ENCODE data around the gene LBHD1.
"Not testable (repeated sequence)": the region's sequence is repeated elsewhere in the genome, so short reads cannot be mapped to it uniquely, and the experiment has no call there.

LBHD1 gene

DNA sequence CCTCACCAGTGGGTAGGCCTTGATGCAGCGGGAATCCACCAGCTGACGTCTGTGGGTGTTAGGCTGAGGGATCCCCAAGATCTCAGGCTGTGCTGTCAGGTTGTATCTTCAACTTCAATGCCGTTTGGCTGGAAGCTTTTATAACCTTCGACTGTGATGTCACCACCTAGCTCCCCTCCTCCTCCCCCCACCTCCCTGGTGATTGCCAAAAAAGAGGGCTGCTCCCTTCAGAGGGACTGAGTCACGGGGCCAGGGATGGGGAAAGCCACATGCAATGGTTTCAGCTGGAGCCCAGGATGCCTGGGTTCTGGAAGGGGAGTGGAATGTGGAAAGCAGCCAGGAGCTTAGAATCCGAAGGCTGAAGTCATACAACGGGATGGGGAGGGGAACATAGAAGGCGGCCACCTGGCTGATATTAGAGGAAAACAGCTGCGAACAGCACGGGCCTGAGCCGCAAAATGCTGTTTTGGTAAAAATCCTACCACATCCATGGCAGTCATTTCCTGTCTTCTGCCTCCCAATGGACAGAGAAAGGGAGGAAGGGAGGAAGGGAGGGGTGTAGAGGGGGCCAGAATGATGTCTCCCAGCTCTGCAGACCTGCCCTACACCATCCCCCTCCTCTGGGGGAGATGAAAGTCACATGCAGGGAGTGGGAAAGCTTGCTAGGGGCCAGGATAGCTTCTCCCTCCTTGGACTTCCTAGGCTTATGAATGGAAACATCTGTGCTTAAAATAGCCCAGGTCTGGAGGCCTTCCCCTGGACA is 17.5 kb upstream of the LBHD1 start, which contains the start of gene LRRN4CL:
TSS of gene LRRN4CL (minus strand) at position 110 of the 763 bp plus-strand sequence. CDS start 1,022 bp downstream, outside the sequence.
- DNase-seq, result peak; percentile 71

- DNase-seq, result no peak
Observed at GRCh38 chr11:62688491-62688890, 16.4 kb upstream of the LBHD1 start.

DNA sequence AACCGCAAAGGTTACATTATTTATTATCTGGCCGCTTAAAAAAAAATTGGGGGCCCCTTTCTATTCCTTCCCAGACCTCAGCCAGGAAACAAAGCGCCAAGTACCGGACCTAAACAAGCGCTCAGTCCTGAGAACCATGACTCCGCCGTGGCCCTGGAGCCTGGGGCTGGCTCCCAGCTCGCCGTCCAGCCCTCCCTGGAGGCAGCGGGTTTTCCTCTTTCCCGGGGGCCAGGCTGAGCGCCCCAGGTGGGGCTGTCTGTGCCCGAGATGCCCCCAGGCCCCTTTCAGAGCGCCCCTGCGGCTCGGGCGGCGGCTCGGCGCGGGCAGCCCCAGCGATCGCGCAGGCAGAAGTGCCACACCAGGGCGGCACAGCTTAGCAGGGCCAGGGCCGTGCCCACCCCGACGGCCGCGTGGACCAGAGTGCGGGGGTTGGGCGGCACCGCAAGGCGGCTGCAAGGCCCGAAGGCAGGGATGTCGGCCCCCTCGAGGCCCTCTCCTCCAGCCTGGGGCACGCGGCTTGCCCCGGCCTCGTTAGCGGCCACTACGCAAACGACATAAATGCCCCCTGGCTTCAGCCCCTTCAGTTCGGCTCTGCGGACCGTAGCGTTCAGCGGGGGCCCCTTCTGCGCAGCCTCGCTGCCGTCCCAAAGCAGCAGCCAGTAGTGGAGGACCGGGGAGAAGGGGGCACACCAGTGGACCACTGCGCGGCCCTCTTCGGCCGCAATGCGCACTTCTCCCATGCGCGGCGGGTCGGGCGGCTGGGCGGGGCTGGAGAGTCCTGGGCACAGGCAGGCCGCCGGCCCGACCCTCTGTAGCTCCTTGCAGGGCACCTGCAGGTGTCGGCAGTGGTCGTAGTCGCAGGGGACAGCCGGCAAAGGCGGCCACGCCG is 15.7 kb upstream of the LBHD1 start:
- no peak for DNase-seq

DNA sequence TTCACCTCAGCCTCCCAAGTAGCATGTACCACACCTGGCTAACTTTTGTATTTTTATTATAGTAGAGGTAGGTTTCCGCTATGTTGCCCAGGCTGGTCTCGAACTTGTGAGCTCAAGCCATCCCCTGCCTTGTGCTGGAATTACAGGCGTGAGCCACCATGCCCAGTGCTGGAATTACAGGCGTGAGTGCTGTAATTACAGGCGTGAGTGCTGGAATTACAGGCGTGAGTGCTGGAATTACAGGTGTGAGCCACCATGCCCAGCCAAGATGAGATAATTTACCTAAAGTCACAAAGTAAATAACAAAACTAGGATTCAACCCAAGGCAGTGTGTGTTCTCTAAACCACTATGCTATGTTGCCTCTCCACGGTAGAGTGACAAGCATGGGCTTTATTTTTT is 10.5 kb upstream of the LBHD1 start:
- DNase-seq, result no peak

DNA sequence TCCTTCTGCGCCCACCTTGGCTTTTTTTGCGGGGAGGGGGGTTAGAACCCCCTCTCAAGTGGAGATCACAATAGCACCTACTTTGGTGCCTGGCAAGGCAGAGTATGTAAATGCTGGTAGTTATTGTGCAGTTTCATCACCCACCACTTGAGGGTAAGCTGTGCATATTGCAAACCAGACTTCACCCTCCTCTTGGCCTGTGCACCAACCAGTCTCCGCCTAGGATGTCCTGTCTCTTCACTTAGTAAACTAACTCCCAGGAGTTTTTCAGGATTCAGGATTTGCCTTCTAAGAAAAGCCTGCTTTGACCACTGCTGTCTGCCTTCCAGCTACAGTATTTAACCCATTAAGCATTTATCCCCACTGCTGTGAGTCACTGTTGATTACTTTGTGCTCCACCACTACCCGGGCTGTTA is 8.8 kb upstream of the LBHD1 start:
- DNase-seq, result peak; percentile 55

DNA sequence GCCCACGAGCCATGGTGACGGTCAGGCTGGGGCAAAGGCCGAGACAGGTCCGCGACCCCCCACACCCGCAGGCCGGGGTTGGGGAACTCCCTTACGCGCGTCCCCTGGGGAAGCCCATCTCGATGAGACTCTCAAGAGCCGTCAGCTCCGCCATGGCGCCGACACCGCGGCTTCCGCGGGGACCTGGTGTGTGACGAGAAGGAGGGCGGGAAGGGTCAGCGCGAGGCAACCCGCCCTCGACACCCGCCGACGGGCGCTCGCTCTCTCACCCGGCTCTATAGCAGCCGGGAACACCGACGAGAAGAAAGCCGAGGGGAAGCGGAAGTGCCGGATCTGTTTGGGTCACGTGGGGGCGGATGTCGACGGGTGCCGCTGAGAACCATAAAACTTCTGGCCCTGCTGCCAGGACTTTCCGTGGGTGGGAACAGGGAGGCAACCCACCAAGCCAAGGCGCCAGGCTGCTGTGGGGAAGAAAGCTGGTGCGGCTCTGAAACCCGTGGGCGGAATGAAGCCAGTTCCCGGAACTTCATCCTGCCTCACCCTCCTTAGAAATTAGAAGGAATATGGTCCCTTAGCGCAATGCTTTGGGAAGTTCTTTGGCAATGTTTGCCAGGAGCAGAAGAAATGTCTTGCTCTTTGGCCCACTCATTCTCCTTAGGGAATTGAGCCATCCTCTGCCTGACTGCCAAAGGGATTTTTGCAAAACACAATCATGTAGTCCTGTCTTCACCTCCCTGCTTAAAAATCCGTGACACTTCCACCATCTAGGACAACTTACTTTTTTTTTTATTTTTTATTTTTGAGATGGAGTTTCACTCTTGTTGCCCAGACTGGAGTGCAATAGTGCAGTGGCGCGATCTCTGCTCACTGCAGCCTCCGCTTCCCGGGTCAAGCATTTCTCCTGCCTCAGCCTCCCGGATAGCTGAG is 7.0 kb upstream of the LBHD1 start, which contains the start of gene UBXN1:
TSS of gene UBXN1 (minus strand) at position 304 of the 927 bp plus-strand sequence. CDS start at position 154, 150 bp downstream.
- DNase-seq, result peak; percentile 78

- no peak for DNase-seq
Observed at GRCh38 chr11:62678433-62678769, 6.3 kb upstream of the LBHD1 start.

- no peak for DNase-seq
Observed at GRCh38 chr11:62677714-62678113, 5.6 kb upstream of the LBHD1 start.

DNA sequence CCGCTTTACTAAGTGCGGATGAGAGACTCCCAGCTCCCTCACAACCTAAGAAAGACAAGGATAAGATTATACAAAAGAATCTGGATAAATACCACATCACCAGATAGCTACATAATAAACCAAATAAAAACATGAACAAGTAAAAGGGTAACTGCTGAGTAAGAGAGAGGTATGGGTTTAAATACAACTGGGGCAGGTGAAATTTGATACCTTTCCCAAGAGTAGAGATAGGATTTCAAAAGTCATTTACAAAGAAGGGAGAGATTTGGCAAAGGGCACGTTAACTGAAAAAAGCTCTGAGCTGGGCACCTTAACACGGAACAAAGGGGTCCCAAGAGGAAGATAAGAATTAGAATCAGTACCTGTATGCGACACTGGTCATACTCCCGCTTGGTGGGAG is 5.1 kb upstream of the LBHD1 start:
- no peak for DNase-seq

DNA sequence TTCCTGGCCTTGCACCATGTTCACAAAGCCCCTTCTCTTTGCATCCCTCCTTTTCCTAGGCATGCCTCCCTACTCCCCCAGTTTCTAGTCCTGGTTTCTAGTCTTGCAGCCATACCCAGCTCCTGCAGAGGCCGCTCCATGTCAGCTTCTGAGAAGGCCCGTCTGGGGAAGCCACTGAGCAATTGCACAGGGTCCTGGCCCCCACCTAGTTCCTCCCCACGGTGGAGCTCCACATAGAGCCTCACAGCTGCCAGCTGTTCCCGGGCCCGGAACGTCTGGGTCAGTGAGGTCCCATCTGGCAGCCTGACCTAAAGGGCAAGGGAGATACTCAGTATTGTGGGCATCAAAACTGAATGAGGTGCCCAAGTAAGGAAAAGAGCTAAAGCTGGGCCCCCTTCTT is 4.6 kb upstream of the LBHD1 start:
- DNase-seq, result no peak

- not testable (repeated sequence) for DNase-seq
Observed at GRCh38 chr11:62675415-62675814, 3.3 kb upstream of the LBHD1 start.

GRCh38 chr11:62673196-62673525 is 1.1 kb upstream of the LBHD1 start:
- DNase-seq, result no peak

DNA sequence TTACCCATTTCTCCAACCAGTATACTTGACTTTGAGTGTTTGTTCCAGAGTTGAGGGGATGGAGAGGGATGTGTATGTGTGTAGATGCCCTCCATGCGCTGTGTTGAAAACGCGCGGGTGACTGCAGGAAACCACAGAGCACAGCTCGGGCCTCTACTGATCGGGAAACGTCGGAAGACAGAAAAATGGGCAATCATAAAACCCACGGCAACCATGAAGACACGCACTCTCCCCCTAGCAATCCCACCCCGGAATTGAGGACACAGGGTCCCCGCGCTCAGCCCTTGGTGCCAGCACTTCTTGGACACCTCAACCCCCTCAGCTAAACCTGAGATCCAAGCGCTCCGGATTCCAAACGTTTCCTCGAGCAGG is 845 bp downstream of the LBHD1 start:
- DNase-seq, result no peak

- no peak for DNase-seq
Observed at GRCh38 chr11:62669420-62670161, 2.5 kb downstream of the LBHD1 start.

DNA sequence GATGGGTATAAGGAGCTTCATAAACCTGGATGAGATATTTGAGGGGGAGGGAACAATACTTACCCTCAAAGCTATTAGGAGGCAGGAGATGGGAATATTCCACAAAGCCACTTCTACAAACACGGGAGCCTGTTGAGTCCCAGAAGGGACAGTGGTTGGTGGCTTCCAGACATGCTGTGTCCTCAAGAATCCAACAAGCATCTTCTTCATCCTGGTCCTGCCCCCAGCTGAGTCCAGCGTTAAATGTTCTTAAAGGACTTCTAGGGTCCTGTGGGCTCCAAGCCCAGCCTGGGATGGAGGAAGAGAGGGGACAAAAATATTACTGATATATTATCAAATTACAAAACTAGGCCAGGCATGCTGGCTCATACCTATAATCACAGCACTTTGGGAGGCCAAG is 4.6 kb downstream of the LBHD1 start:
- DNase-seq, result no peak

GRCh38 chr11:62666259-62666926 is 5.7 kb downstream of the LBHD1 start:
- DNase-seq, result no peak

DNA sequence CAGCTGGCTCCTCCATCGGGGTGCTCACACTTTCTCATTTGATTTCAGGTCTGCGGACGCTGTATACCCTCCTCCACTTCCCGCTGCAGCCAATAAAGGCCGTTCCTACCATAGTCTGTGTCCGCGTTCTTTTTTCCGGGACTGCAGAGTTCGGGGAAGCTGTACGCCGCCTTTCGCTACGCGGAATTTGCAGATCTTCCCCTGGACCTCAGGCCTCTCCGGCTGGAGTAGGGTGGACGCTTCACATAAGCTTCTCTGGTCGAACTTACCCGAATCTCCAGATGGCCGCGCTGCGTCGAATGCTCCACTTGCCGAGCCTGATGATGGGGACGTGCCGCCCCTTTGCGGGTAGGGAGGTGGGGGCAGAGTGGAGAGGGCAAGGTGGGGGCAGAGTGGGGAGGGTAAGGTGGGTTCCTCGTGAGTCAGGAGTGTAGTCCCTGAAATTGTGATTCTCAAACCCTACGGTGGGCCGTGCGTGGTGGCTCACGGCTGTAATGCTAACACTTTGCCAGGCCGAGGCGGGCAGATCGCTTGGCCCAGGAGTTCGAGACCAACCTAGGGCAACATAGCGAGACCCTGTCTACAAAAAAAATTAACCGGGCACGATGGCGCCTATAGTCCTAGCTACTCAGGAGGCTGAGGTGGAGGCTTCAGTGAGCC is 6.3 kb downstream of the LBHD1 start:
- peak; percentile 10 for DNase-seq

GRCh38 chr11:62665075-62665598 is 6.9 kb downstream of the LBHD1 start, which contains the start of the genes C11orf98 and CSKMT:
Gene C11orf98 (minus strand): TSS chr11:62665210. CDS start chr11:62665169, 41 bp downstream.
Gene CSKMT (plus strand): TSS chr11:62665312. CDS start chr11:62665880, 568 bp downstream.
- DNase-seq, result peak; percentile 96

- DNase-seq, result peak; percentile 15
Observed at GRCh38 chr11:62664405-62665074, 7.5 kb downstream of the LBHD1 start.
